K562 treated with DMSO at 1 percent for 24 hours (cell line): ENCODE data around the gene KRTAP19-2. TPM values are rescaled to one million over a fixed set of nuclear protein-coding genes. Genes with fewer than 3 reads are reported as not detected.

Experiments
- total RNA-seq: library from RNA; unstranded; fragments of 300-600 nt; gene quantifications from 2 replicates; pipeline ENCODE4 v1.2.3, GENCODE V29; 2022; ENCODE audit warnings: low read depth; ENCODE audit not compliant: insufficient read depth

KRTAP19-2 gene
- not detected in 2 replicates for total RNA-seq

DNA sequence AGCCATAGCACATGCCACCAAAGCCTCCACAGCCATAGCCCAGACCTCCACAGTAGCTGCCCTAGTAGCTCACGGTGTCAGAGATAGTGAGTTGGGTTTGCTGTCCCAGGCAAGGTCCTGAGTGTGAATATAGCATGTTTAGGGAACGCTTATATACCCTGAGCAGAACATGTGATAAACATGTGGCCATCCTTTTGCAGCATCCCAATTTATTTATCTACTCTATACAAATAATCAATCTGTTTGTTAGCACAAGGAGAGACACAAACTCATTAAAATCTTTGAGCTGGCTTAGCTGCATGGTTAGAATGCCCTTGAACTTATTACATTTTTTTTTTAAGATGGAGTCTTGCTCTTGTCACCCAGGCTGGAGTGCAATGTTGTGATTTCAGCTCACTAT is at the start of gene KRTAP19-2:
Gene KRTAP19-2 (minus strand): TSS at position 101 of the 400 bp plus-strand sequence. CDS start 88 bp downstream, at position 13.

DNA sequence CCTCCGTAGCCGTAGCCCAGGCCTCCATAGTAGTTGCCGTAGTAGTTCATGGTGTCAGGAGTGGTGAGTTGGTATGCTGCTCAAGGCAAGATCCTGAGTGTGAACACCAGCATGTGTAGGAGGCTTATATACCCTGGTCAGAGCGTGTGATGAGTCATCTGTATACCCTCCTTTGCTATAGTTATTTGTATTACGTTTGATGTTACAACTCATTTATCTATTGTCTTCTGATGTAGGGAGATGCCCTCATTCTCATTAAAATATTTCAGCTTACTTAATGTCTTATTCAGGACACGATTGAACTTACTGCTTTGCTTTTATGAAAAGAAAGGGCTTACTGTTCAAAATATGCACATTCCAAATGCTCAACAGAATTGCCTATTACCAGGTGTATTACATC is 14.8 kb upstream of the KRTAP19-2 start, which contains the start of gene KRTAP19-5:
Gene KRTAP19-5 (minus strand): TSS at position 101 of the 400 bp plus-strand sequence. CDS start 51 bp downstream, at position 50.

DNA sequence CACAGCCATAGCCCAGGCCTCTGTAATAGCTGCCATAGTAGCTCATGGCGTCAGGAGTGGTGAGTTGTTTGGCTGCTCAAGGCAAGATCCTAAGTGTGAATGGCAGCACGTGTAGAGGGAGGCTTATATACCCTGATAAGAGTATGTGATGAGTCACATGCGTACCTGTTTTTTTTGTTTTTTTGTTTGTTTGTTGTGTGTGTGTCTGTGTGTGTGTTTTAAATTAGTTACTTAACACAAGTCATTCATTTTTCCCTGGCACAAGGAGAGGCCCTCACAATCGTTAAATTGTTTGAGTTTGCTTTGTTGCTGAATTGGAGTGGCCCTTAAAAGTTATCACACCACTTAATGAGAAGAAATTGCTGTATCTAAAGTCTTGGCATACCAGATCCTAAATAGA is 9.8 kb upstream of the KRTAP19-2 start, which contains the start of gene KRTAP19-4:
Gene KRTAP19-4 (minus strand): TSS at position 101 of the 400 bp plus-strand sequence. CDS start 55 bp downstream, at position 46.

GRCh38 chr21:30491963-30492428 is 4.8 kb upstream of the KRTAP19-2 start, which contains the start of gene KRTAP19-3:
TSS of gene KRTAP19-3 (minus strand) at chr21:30492013. CDS start at chr21:30491957, 56 bp downstream.

GRCh38 chr21:30480145-30480544 is 7.1 kb downstream of the KRTAP19-2 start, which contains the start of gene KRTAP19-1:
TSS of gene KRTAP19-1 (minus strand) at chr21:30480367. CDS start at chr21:30480317, 50 bp downstream.

DNA sequence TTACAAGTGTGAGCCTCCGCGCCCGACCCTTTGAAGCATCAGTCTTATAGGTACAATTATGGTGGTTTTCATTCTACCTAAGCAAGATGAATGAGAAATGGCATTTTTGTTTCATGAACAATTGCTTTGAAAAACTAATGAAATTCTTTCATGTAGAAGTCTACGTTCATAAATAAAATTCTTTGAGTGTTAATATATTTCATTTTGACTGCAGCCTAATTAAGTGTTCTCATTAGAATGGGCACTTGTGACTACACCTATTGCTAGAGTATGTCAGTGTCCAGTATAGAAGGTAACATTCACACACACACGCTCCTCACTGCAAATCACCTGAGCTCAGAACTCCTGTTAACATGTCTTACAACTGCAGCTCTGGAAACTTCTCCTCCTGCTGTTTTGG is 47.3 kb downstream of the KRTAP19-2 start, which contains the start of gene KRTAP15-1:
Gene KRTAP15-1 (plus strand): TSS at position 301 of the 400 bp plus-strand sequence. CDS start 53 bp downstream, at position 354.

Other genes with a start within 250 kb of the KRTAP19-2 start
- not detected in 2 replicates for gene KRTAP24-1, start 204.5 kb downstream of the KRTAP19-2 start, total RNA-seq
- not detected in 2 replicates for gene KRTAP25-1, start 197.9 kb downstream of the KRTAP19-2 start, total RNA-seq
- not detected in 2 replicates for gene KRTAP26-1, start 167.1 kb downstream of the KRTAP19-2 start, total RNA-seq
- not detected in 2 replicates for gene KRTAP27-1, start 149.7 kb downstream of the KRTAP19-2 start, total RNA-seq
- gene KRTAP23-1, start 138.8 kb downstream of the KRTAP19-2 start, total RNA-seq, result not detected in 2 replicates
- not detected in 2 replicates for gene KRTAP13-2, start 115.2 kb downstream of the KRTAP19-2 start, total RNA-seq
- gene KRTAP13-1, start 91.4 kb downstream of the KRTAP19-2 start, total RNA-seq, result not detected in 2 replicates
- not detected in 2 replicates for gene KRTAP13-3, start 61.5 kb downstream of the KRTAP19-2 start, total RNA-seq
- gene KRTAP13-4, start 57.2 kb downstream of the KRTAP19-2 start, total RNA-seq, result not detected in 2 replicates
- gene KRTAP15-1, start 47.2 kb downstream of the KRTAP19-2 start, total RNA-seq, result not detected in 2 replicates
- gene KRTAP19-1, start 7.1 kb downstream of the KRTAP19-2 start, total RNA-seq, result not detected in 2 replicates
- not detected in 2 replicates for gene KRTAP19-3, start 4.6 kb upstream of the KRTAP19-2 start, total RNA-seq
- gene KRTAP19-4, start 9.7 kb upstream of the KRTAP19-2 start, total RNA-seq, result not detected in 2 replicates
- gene KRTAP19-5, start 14.7 kb upstream of the KRTAP19-2 start, total RNA-seq, result not detected in 2 replicates
- gene KRTAP19-6, start 54.4 kb upstream of the KRTAP19-2 start, total RNA-seq, result not detected in 2 replicates
- not detected in 2 replicates for gene KRTAP19-7, start 73.9 kb upstream of the KRTAP19-2 start, total RNA-seq
- gene KRTAP22-2, start 103.0 kb upstream of the KRTAP19-2 start, total RNA-seq, result not detected in 2 replicates
- not detected in 2 replicates for gene KRTAP6-3, start 105.0 kb upstream of the KRTAP19-2 start, total RNA-seq
- not detected in 2 replicates for gene KRTAP6-2, start 111.5 kb upstream of the KRTAP19-2 start, total RNA-seq
- gene KRTAP22-1, start 113.7 kb upstream of the KRTAP19-2 start, total RNA-seq, result not detected in 2 replicates
- not detected in 2 replicates for gene KRTAP6-1, start 126.5 kb upstream of the KRTAP19-2 start, total RNA-seq
- gene KRTAP20-1, start 129.0 kb upstream of the KRTAP19-2 start, total RNA-seq, result not detected in 2 replicates
- not detected in 2 replicates for gene KRTAP20-4, start 133.2 kb upstream of the KRTAP19-2 start, total RNA-seq
- not detected in 2 replicates for gene KRTAP20-2, start 147.8 kb upstream of the KRTAP19-2 start, total RNA-seq
- not detected in 2 replicates for gene KRTAP20-3, start 155.4 kb upstream of the KRTAP19-2 start, total RNA-seq
- not detected in 2 replicates for gene KRTAP21-3, start 231.3 kb upstream of the KRTAP19-2 start, total RNA-seq